GM12801 (cell line): ENCODE results near the gene B4GALNT1.

ENCODE experiments used
- CTCF ChIP-seq: IDR thresholded peaks from one replicate; pipeline ENCODE4 v1.5.1; 2011; ENCODE audit warnings: control low read depth; ENCODE audit not compliant: insufficient read length; ENCODE audit errors: extremely low read depth

B4GALNT1 gene

GRCh38 chr12:57622293-57623245, 10.4 kb downstream of the B4GALNT1 start:
- TF ChIP-seq CTCF: no peak

GRCh38 chr12:57621497-57622292, 11.3 kb downstream of the B4GALNT1 start:
- TF ChIP-seq CTCF: no peak

DNA sequence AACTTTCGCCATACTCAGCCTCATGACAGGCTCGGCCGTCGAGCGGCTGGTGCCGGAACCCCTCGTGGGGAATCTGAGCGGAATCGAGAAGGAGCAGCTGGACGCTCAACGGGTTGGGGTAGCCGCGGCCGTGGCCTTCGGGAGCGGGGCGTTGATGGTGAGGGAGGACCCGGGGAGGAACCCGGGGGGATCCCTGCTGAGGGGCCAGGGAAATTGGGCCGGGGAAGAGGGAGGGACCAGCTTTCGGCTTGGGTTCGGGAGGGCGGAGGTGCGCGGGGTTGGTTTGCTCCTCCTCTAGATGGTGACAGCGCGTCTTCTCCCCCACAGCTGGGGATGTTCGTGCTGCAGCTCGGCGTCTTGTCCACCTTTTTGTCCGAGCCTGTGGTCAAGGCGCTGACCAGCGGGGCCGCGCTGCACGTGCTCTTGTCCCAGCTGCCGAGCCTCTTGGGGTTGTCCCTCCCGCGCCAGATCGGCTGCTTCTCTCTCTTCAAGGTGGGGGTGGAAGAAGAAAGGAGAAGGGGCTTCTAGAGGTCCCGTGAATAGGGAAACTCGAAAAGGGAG, 12.0 kb downstream of the B4GALNT1 start:
- no peak for TF ChIP-seq CTCF

- no peak for TF ChIP-seq CTCF
Observed at GRCh38 chr12:57620245-57620935, 12.6 kb downstream of the B4GALNT1 start.

GRCh38 chr12:57619434-57620244, 13.4 kb downstream of the B4GALNT1 start:
- TF ChIP-seq CTCF: no peak

- TF ChIP-seq CTCF: no peak
Observed at GRCh38 chr12:57618966-57619433, 14.0 kb downstream of the B4GALNT1 start.
